GM12878 (cell line): ENCODE results near the gene UBR3. TPM values are rescaled to one million over a fixed set of nuclear protein-coding genes. Genes with fewer than 3 reads are reported as not detected.

Experiments used
- ATAC-seq: fragments of 200-7000 bp; cut with Tn5 transposase; 3 replicates; pipeline ENCODE4 v1.9.1; 2020; ENCODE audit warnings: mild to moderate bottlenecking, moderate library complexity
- BruUV-seq: library from RNA; stranded (reverse); fragments of 400-500 nt; replicated peaks from 2 replicates; lab custom pipeline; 2021; lab: Mats Ljungman, UMichigan
- CTCF ChIA-PET: fragments of 300-600 bp; sonication (Branson Sonifier 250); formaldehyde crosslinking; extraction: SDS; loops from one replicate; lab custom pipeline; 2021; ENCODE audit warnings: inconsistent platforms; lab: Yijun Ruan, JAX
- POLR2A ChIA-PET: fragments of 350-600 bp; formaldehyde crosslinking; extraction: SDS; loops from one replicate; lab custom pipeline; 2021; ENCODE audit warnings: inconsistent platforms; lab: Charles Lee
- RAD21 ChIA-PET: fragments of 300-600 bp; sonication (Branson Sonifier 250); formaldehyde crosslinking; loops from one replicate; lab custom pipeline; 2023; ENCODE audit warnings: antibody characterized with exemption; ENCODE audit not compliant: unreplicated experiment; lab: Charles Lee
- SMC1A ChIA-PET: fragments of 300-600 bp; sonication (Branson Sonifier 250); formaldehyde crosslinking; loops from one replicate; lab custom pipeline; 2023; ENCODE audit not compliant: unreplicated experiment, uncharacterized antibody; lab: Charles Lee
- DNase-seq: peaks from one replicate; pipeline ENCODE4 v3.0.0-alpha.2; 2011; ENCODE audit warnings: low read depth, low spot score
- FAIRE-seq: peaks from 3 replicates; lab custom pipeline; 2011; peaks lifted over from hg19 to GRCh38; lab: Jason Lieb, UNC
- H2AFZ ChIP-seq: 2 replicates; pipeline ENCODE4 v1.6.0; 2011; ENCODE audit warnings: low read depth, low read length, control low read depth; ENCODE audit not compliant: control insufficient read depth
- H3K27ac ChIP-seq: 2 replicates; pipeline ENCODE4 v1.5.1; 2011; ENCODE audit warnings: control low read depth; ENCODE audit not compliant: control insufficient read depth, insufficient read depth
- H3K27me3 ChIP-seq, 2 experiments: replicated peaks in 1 of 2; 2 replicates each; pipeline versions ENCODE4 v1.6.0 to v1.6.1; 2011; ENCODE audit warnings: low read length in 1 of 2; ENCODE audit not compliant: control insufficient read depth in 2 of 2, insufficient read depth in 2 of 2
- H3K36me3 ChIP-seq, 2 experiments: 2 replicates each; pipeline ENCODE4 v1.5.1; 2011; ENCODE audit warnings: low read length in 1 of 2; ENCODE audit not compliant: control insufficient read depth in 2 of 2, insufficient read depth in 2 of 2
- H3K4me1 ChIP-seq: 2 replicates; pipeline ENCODE4 v1.6.1; 2011; ENCODE audit warnings: mild to moderate bottlenecking, low read length, moderate library complexity, mixed read lengths; ENCODE audit not compliant: control insufficient read depth, insufficient read depth
- H3K4me2 ChIP-seq: 2 replicates; pipeline ENCODE4 v1.6.0; 2011; ENCODE audit warnings: control low read depth; ENCODE audit not compliant: control insufficient read depth, insufficient read depth
- H3K4me3 ChIP-seq: fragments of 200-600 bp; sonication (generic); 2 replicates; pipeline ENCODE4 v1.5.1; 2016
- H3K79me2 ChIP-seq: 2 replicates; pipeline ENCODE4 v1.6.0; 2011; ENCODE audit warnings: low read length; ENCODE audit not compliant: control insufficient read depth, insufficient read depth
- H3K9ac ChIP-seq: 2 replicates; pipeline ENCODE4 v1.8.0; 2011; ENCODE audit warnings: low read length, control low read depth, mixed read lengths; ENCODE audit not compliant: control insufficient read depth, insufficient read depth
- H3K9me3 ChIP-seq: replicated peaks from 3 replicates; pipeline ENCODE4 v1.5.1; 2011; ENCODE audit warnings: mild to moderate bottlenecking, low read length; ENCODE audit not compliant: control insufficient read depth, insufficient read depth
- H4K20me1 ChIP-seq: 2 replicates; pipeline ENCODE4 v1.6.0; 2011; ENCODE audit not compliant: control insufficient read depth, insufficient read depth
- ATF7 ChIP-seq: fragments of 450-650 bp; IDR thresholded peaks from 2 replicates; pipeline ENCODE4 v1.6.1; 2016; ENCODE audit warnings: low read depth, mild to moderate bottlenecking
- CBX3 ChIP-seq: fragments of 200-600 bp; sonication (generic); IDR thresholded peaks from 2 replicates; pipeline ENCODE4 v1.6.1; 2016; ENCODE audit warnings: low read depth, borderline replicate concordance
- IKZF2 ChIP-seq, 2 experiments: fragments of 450-650 bp; IDR thresholded peaks; 2 replicates each; pipeline ENCODE4 v1.6.1; 2017; ENCODE audit warnings: mild to moderate bottlenecking in 2 of 2, moderate library complexity in 2 of 2
- MTA2 ChIP-seq: fragments of 450-650 bp; IDR thresholded peaks from 2 replicates; pipeline ENCODE4 v1.6.1; 2016; ENCODE audit warnings: low read depth, mild to moderate bottlenecking, moderate library complexity
- RAD51 ChIP-seq: fragments of 450-650 bp; IDR thresholded peaks from 2 replicates; pipeline ENCODE4 v1.6.1; 2016; ENCODE audit warnings: moderate library complexity, mild to moderate bottlenecking, inconsistent platforms
- SPI1 ChIP-seq: IDR thresholded peaks from 2 replicates; pipeline ENCODE4 v1.6.1; 2011; ENCODE audit warnings: low read depth, mild to moderate bottlenecking, low read length, moderate library complexity, borderline replicate concordance; ENCODE audit not compliant: insufficient read depth
- ZNF274 ChIP-seq: IDR thresholded peaks from one replicate; pipeline ENCODE4 v1.8.0; 2011; ENCODE audit not compliant: insufficient read length, insufficient read depth
- ZNF384 ChIP-seq: IDR thresholded peaks from 2 replicates; pipeline ENCODE4 v1.6.1; 2012; ENCODE audit warnings: low read depth, mild to moderate bottlenecking, low read length, improper control_type of control experiment, borderline replicate concordance
- WGBS: methylation state at CpG from one replicate; pipeline ENCODE4 v1.1.6; 2016; ENCODE audit warnings: low lambda C conversion rate; ENCODE audit not compliant: insufficient replicate concordance, insufficient coverage; ENCODE audit errors: missing lambda C conversion rate; 5-methylcytosine and 5-hydroxymethylcytosine counted together
- in situ Hi-C: fragments of 300-500 bp; cut with MboI; formaldehyde crosslinking; loops from 9 replicates; pipeline ENCODE4 v1.14.3; 2018; ENCODE audit warnings: mixed read lengths
- intact Hi-C: fragments of 100-400 bp; cut with micrococcal nuclease; formaldehyde crosslinking; loops from one replicate; pipeline ENCODE4 v1.14.2; 2022; ENCODE audit not compliant: unreplicated experiment
- polyA plus RNA-seq, 11 experiments: library from polyadenylated mRNA; depleted of rRNA in 4 of 11; unstranded in 6 of 11; stranded (reverse) in 5 of 11; fragments of >200 nt; fragmentation: Nextera tagmentation in 4 of 11; fragmentation: Illumina TruSeq in 1 of 11; extraction: Ambion mirVana in 4 of 11; extraction: Trizol in 1 of 11; gene quantifications; 1 replicate in 1 of 11; 2 replicates in 10 of 11; pipeline versions ENCODE4 v1.2.1 to v1.2.3, GENCODE V29; 2011 to 2016; ENCODE audit warnings: inconsistent platforms in 2 of 11, missing spikeins in 2 of 11, low read depth in 1 of 11
- total RNA-seq, 4 experiments: library from RNA; depleted of rRNA in 3 of 4; stranded (reverse); fragments of >200 nt in 3 of 4; fragmentation: Illumina TruSeq in 1 of 4; extraction: Trizol in 1 of 4; gene quantifications; 2 replicates each; pipeline versions ENCODE4 v1.2.1 to v1.2.3, GENCODE V29; 2013 to 2021
- TF ChIP-seq, protein P1 (sequence below): fragments of 450-650 bp; IDR thresholded peaks from 2 replicates; pipeline ENCODE4 v1.6.1; 2017; ENCODE audit warnings: low read depth, mild to moderate bottlenecking, moderate library complexity
- TF ChIP-seq, protein P2 (sequence below): fragments of 450-650 bp; IDR thresholded peaks from 2 replicates; pipeline ENCODE4 v1.6.1; 2017; ENCODE audit warnings: mild to moderate bottlenecking
- TF ChIP-seq, protein P3 (sequence below): IDR thresholded peaks from 2 replicates; pipeline ENCODE4 v1.6.1; 2012; ENCODE audit warnings: low read length, inconsistent platforms

UBR3 gene
- total and polyA plus RNA-seq, 10 of the 15 experiments (the other 5 are each of a cell fraction or from before 2014, with no cell fraction given): 3.8 to 22.9 (median 11.2) TPM

DNA sequence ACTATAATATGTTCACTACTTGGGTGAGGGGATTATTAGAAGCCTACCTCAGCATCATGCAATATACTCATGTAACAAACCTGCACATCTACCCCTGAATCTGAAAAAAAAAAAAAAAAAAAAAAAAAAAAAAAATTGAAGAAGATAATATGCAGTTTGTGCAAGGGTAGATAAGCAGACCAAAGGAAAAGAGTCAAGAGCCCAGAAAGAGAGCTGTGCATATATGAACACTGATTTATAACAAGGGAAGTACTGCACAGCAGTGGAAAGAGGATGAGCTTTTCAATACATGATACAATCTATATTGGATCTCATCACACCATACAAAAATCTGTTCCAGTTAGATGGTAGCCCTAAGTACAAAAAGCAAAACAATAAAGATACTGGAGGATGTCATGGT, 268.1 kb downstream of the UBR3 start:
- Histone ChIP-seq H2AFZ (no peak overlapping the region), H3K36me3 (no peaks in the 10 kb centered on the region), H3K27me3 (no peaks in the 10 kb centered on the region), H3K4me2 (no peak overlapping the region), H3K9ac (no peak overlapping the region), H3K9me3 (no peaks in the 10 kb centered on the region; the same call in 2 of the 3 replicates), H4K20me1 (no peaks in the 10 kb centered on the region), H3K27ac (no peak overlapping the region), H3K79me2 (no peaks in the 10 kb centered on the region), H3K4me1 (0 out of 2 replicates have a peak, but pooled peaks cover 2% of the 10 kb centered on the region), H3K4me3 (no peak overlapping the region)
- DNase-seq (no peak), FAIRE-seq (no peak), ATAC-seq (no peak)
- intact Hi-C loops (loop anchor here (10.0 kb wide), 2 partner anchors 59 to 119 kb away; no protein-coding TSS in a partner anchor), in situ Hi-C loops (no loop called here)
- RAD21 ChIA-PET: no interaction called here
- TF ChIP-seq ZNF274: no peak
- no peak for TF ChIP-seq CBX3
- no peak for TF ChIP-seq RAD51
- CTCF ChIA-PET: no interaction called here
- no TSS peak for BruUV-seq
- SMC1A ChIA-PET: interaction anchor here (1.0 to 1.9 kb wide), 2 partner anchors 51 to 121 kb away, joined by 3 to 5 read pairs; no protein-coding TSS in a partner anchor
- POLR2A ChIA-PET: no interaction called here

DNA sequence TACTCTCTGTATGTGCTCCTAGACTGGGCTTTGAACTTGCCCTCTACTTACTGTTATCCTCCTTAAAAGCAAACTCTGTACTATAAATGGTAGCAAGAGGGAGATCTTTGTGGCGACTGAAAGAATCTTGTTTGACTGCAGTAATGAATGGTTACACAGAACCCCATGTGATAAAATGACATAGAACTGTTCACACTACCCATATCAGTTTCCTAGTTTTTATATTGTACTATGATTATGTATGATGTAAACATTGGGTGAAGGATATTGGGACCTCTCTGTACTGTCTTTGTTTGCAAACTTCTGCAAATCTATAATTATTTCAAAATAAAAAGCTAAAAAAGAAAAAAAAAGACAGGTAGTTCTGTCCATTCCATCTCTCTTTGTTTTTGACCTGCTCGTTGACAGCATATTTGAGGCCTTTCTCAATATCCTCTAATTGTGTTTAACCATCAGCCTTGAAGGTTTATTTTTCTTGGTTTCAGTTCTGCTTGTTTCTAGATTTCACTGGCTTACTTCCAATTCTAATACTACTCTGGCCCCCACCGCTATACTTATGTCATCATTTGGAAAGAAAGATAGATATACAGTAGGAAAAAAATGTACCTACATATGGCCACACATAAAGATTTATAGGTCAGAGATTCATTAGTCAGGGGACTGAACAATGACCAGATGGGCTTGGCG, 271.5 kb downstream of the UBR3 start:
- FAIRE-seq: no peak
- in situ Hi-C loops: no loop called here
- BruUV-seq: no TSS peak
- TF ChIP-seq, protein P1, sequence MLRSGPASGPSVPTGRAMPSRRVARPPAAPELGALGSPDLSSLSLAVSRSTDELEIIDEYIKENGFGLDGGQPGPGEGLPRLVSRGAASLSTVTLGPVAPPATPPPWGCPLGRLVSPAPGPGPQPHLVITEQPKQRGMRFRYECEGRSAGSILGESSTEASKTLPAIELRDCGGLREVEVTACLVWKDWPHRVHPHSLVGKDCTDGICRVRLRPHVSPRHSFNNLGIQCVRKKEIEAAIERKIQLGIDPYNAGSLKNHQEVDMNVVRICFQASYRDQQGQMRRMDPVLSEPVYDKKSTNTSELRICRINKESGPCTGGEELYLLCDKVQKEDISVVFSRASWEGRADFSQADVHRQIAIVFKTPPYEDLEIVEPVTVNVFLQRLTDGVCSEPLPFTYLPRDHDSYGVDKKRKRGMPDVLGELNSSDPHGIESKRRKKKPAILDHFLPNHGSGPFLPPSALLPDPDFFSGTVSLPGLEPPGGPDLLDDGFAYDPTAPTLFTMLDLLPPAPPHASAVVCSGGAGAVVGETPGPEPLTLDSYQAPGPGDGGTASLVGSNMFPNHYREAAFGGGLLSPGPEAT: 0 out of 2 replicates have a peak, but pooled peaks have one; percentile 22
- TF ChIP-seq IKZF2 (IDR thresholded peaks at IDR 0.05): peak in 1 of 2 experiments; percentile 25; a peak in 1 of 4 replicates
- TF ChIP-seq ZNF384: peak; percentile 16; the same call in 1 of the 2 replicates
- TF ChIP-seq, protein P2, sequence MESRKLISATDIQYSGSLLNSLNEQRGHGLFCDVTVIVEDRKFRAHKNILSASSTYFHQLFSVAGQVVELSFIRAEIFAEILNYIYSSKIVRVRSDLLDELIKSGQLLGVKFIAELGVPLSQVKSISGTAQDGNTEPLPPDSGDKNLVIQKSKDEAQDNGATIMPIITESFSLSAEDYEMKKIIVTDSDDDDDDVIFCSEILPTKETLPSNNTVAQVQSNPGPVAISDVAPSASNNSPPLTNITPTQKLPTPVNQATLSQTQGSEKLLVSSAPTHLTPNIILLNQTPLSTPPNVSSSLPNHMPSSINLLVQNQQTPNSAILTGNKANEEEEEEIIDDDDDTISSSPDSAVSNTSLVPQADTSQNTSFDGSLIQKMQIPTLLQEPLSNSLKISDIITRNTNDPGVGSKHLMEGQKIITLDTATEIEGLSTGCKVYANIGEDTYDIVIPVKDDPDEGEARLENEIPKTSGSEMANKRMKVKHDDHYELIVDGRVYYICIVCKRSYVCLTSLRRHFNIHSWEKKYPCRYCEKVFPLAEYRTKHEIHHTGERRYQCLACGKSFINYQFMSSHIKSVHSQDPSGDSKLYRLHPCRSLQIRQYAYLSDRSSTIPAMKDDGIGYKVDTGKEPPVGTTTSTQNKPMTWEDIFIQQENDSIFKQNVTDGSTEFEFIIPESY: peak; percentile 39; the same call in 1 of the 2 replicates
- TF ChIP-seq, protein P3, sequence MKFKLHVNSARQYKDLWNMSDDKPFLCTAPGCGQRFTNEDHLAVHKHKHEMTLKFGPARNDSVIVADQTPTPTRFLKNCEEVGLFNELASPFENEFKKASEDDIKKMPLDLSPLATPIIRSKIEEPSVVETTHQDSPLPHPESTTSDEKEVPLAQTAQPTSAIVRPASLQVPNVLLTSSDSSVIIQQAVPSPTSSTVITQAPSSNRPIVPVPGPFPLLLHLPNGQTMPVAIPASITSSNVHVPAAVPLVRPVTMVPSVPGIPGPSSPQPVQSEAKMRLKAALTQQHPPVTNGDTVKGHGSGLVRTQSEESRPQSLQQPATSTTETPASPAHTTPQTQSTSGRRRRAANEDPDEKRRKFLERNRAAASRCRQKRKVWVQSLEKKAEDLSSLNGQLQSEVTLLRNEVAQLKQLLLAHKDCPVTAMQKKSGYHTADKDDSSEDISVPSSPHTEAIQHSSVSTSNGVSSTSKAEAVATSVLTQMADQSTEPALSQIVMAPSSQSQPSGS: peak; percentile 37; the same call in 1 of the 2 replicates
- TF ChIP-seq MTA2: peak; percentile 65
- TF ChIP-seq ATF7: peak; percentile 80
- peak; percentile 89 for TF ChIP-seq SPI1

More for the DNA sequence above, 271.5 kb downstream of the UBR3 start:
- no peak overlapping the region for H3K27ac ChIP-seq
- ChIA-PET CTCF (no interaction called here), POLR2A (no interaction called here), SMC1A (interaction anchor here (0.6 kb wide), 1 partner anchor 167 kb away, joined by 4 read pairs; no protein-coding TSS in a partner anchor), RAD21 (no interaction called here)
- H3K4me2 ChIP-seq: no peak overlapping the region
- 54% methylated on average over 4 of the region's 4 CpGs for WGBS
- 0 out of 2 replicates have a peak, but pooled peaks cover 2% of the 10 kb centered on the region for H3K4me1 ChIP-seq
- H3K36me3 ChIP-seq: no peaks in the 10 kb centered on the region
- peak; percentile 92 for ATAC-seq
- H3K27me3 ChIP-seq: no peaks in the 10 kb centered on the region
- no peaks in the 10 kb centered on the region for H4K20me1 ChIP-seq
- no peak for DNase-seq
- H3K4me3 ChIP-seq: no peak overlapping the region
- no peak overlapping the region for H3K9ac ChIP-seq
- intact Hi-C loops: loop anchor here (10.0 kb wide), 2 partner anchors 56 to 116 kb away; no protein-coding TSS in a partner anchor
- no peaks in the 10 kb centered on the region; the same call in 2 of the 3 replicates for H3K9me3 ChIP-seq
- H2AFZ ChIP-seq: no peak overlapping the region
- no peaks in the 10 kb centered on the region for H3K79me2 ChIP-seq
